A549 (cell line): ENCODE data around the gene ARHGAP22. TPM values are rescaled to one million over a fixed set of nuclear protein-coding genes. Genes with fewer than 3 reads are reported as not detected.

Experiments used
- ATAC-seq, 2 experiments: fragments of 200-7000 bp in 1 of 2; fragments of >200 bp in 1 of 2; cut with Nextera tagmentation in 1 of 2; cut with Tn5 transposase in 1 of 2; 3 replicates each; pipeline versions ENCODE4 v1.8.0 to v1.9.1; 2018 to 2020; ENCODE audit warnings: mild to moderate bottlenecking in 1 of 2, moderate library complexity in 1 of 2
- CTCF ChIA-PET: fragments of 300-600 bp; sonication (Branson Sonifier 250); formaldehyde crosslinking; extraction: SDS; loops from one replicate; lab custom pipeline; 2021; ENCODE audit warnings: antibody characterized with exemption, inconsistent platforms; lab: Yijun Ruan, JAX
- POLR2A ChIA-PET: fragments of 350-600 bp; formaldehyde crosslinking; extraction: SDS; loops from one replicate; lab custom pipeline; 2021; ENCODE audit warnings: antibody characterized with exemption, inconsistent platforms; lab: Yijun Ruan, JAX
- DNase-seq, 2 experiments: peaks; one replicate each; pipeline versions ENCODE4 v3.0.0 to v3.0.0-alpha.2; 2011 to 2016; ENCODE audit warnings: low read depth in 1 of 2, low spot score in 1 of 2
- FAIRE-seq: peaks from 2 replicates; lab custom pipeline; 2011; peaks lifted over from hg19 to GRCh38; lab: Jason Lieb, UNC
- H3K27ac ChIP-seq, 2 experiments: fragments of >200 bp; sonication (Bioruptor Twin); formaldehyde crosslinking; 3 replicates each; pipeline ENCODE4 v1.5.1; 2016 to 2017
- H3K4me1 ChIP-seq: fragments of >200 bp; sonication (Bioruptor Twin); formaldehyde crosslinking; 3 replicates; pipeline ENCODE4 v1.6.1; 2016
- H3K4me2 ChIP-seq: fragments of >200 bp; sonication (Bioruptor Twin); formaldehyde crosslinking; 3 replicates; pipeline ENCODE4 v1.6.1; 2016
- H3K4me3 ChIP-seq: fragments of >200 bp; sonication (Bioruptor Twin); formaldehyde crosslinking; 3 replicates; pipeline ENCODE4 v1.5.1; 2016
- H3K9me3 ChIP-seq: fragments of >200 bp; sonication (Bioruptor Twin); formaldehyde crosslinking; 3 replicates; pipeline ENCODE4 v1.6.1; 2016
- CBX8 ChIP-seq: fragments of 200-600 bp; sonication (generic); IDR thresholded peaks from 2 replicates; pipeline ENCODE4 v1.6.1; 2016
- EHF ChIP-seq: fragments of 250-450 bp; sonication (Bioruptor Pico); IDR thresholded peaks from 2 replicates; pipeline ENCODE4 v1.5.0; 2020; ENCODE audit warnings: mild to moderate bottlenecking
- EP300 ChIP-seq, 2 experiments: fragments of >200 bp; sonication (Bioruptor Twin); formaldehyde crosslinking; IDR thresholded peaks; 2 replicates in 1 of 2; 3 replicates in 1 of 2; pipeline ENCODE4 v1.6.1; 2016 to 2017
- FOSL2 ChIP-seq, 2 experiments: fragments of 450-650 bp in 1 of 2; fragments of >200 bp in 1 of 2; sonication (Bioruptor Twin) in 1 of 2; formaldehyde crosslinking; IDR thresholded peaks; 2 replicates each; pipeline versions ENCODE4 v1.5.0 to v1.6.1; 2016 to 2020; ENCODE audit warnings: mild to moderate bottlenecking in 1 of 2, moderate library complexity in 1 of 2
- FOXS1 ChIP-seq: fragments of 250-450 bp; sonication (Bioruptor Pico); IDR thresholded peaks from 2 replicates; pipeline ENCODE4 v1.5.0; 2020; ENCODE audit warnings: mild to moderate bottlenecking, moderate library complexity
- HDAC2 ChIP-seq: fragments of 200-600 bp; sonication (generic); IDR thresholded peaks from 2 replicates; pipeline ENCODE4 v1.6.1; 2016
- NFE2L2 ChIP-seq: fragments of 150-350 bp; conservative IDR thresholded peaks from 2 replicates; pipeline ENCODE4 v1.6.1; 2014; ENCODE audit warnings: low read length
- POLR2AphosphoS2 ChIP-seq: conservative IDR thresholded peaks from 2 replicates; pipeline ENCODE4 v1.6.1; 2012; ENCODE audit warnings: low read length, improper control_type of control experiment, inconsistent platforms
- SMC3 ChIP-seq: fragments of >200 bp; sonication (Bioruptor Twin); formaldehyde crosslinking; IDR thresholded peaks from 3 replicates; pipeline ENCODE4 v1.6.1; 2018; ENCODE audit warnings: inconsistent platforms
- TFCP2L1 ChIP-seq: fragments of 250-450 bp; sonication (Bioruptor Pico); IDR thresholded peaks from 2 replicates; pipeline ENCODE4 v1.5.0; 2021; ENCODE audit warnings: mild to moderate bottlenecking
- ZNF302 ChIP-seq: fragments of 250-450 bp; sonication (Bioruptor Pico); IDR thresholded peaks from 2 replicates; pipeline ENCODE4 v1.9.0; 2021; ENCODE audit warnings: inconsistent platforms, mild to moderate bottlenecking, moderate library complexity
- ZSCAN20 ChIP-seq: fragments of 250-450 bp; sonication (Bioruptor Pico); IDR thresholded peaks from 2 replicates; pipeline ENCODE4 v1.8.0; 2022; ENCODE audit warnings: mild to moderate bottlenecking, moderate library complexity
- WGBS: methylation state at CpG from one replicate; pipeline ENCODE4 v1.1.6; 2017; ENCODE audit errors: missing lambda C conversion rate; 5-methylcytosine and 5-hydroxymethylcytosine counted together
- polyA plus RNA-seq, 4 experiments: library from polyadenylated mRNA; depleted of rRNA in 3 of 4; stranded (reverse); fragments of >200 nt; fragmentation: RNase III in 1 of 4; extraction: RNeasy Plus Mini Kit Qiagen cat#74134 plus additional on column Dnase treatment in 1 of 4; gene quantifications; 2 replicates in 3 of 4; 3 replicates in 1 of 4; pipeline ENCODE4 v1.2.3, GENCODE V29; 2011 to 2017
- TF ChIP-seq, protein P1 (sequence below): fragments of 250-450 bp; sonication (Bioruptor Pico); IDR thresholded peaks from 2 replicates; pipeline ENCODE4 v1.5.0; 2021; ENCODE audit warnings: mild to moderate bottlenecking, moderate library complexity, borderline replicate concordance
- TF ChIP-seq, protein P2 (sequence below): IDR thresholded peaks from 2 replicates; pipeline ENCODE4 v1.6.1; 2012; ENCODE audit warnings: low read depth, borderline replicate concordance
- TF ChIP-seq, protein P3 (sequence below): fragments of 200-600 bp; sonication (generic); IDR thresholded peaks from 2 replicates; pipeline ENCODE4 v1.6.1; 2016; ENCODE audit warnings: antibody characterized with exemption, mild to moderate bottlenecking, moderate library complexity

ARHGAP22 gene
- polyA plus RNA-seq, 2 of the 4 experiments (the other 2 are of a cell fraction), result 1.9 to 3.2 TPM

DNA sequence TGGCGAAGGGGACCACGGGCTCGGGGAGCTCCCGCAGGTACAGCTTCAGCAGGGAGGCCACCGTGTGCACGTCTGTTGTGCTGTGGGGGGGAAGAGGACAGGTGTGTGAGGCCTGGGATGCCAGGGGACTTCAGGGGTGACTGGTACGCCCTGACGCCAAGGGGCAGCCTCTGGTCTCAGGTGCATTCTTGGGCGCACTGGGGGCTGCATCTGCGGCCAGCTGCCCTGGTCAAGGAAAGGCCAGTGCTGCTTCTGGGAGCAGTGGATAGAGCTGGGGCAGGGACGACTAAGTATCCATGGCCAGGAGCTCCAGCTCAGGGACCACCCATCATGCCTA, 149.8 kb downstream of the ARHGAP22 start:
- no peak overlapping the region for H3K4me2 ChIP-seq
- H3K27ac ChIP-seq, result no peak overlapping the region
- no peak overlapping the region for H3K4me3 ChIP-seq
- no peak for DNase-seq
- POLR2A ChIA-PET, result no interaction called here
- TF ChIP-seq FOSL2 (IDR thresholded peaks at IDR 0.05), result no peak
- no peak for TF ChIP-seq FOSL2 (CRISPR knock-in tag; IDR thresholded peaks at IDR 0.05)
- TF ChIP-seq ZNF302 (CRISPR knock-in tag), result no peak
- no peak for TF ChIP-seq EP300 (IDR thresholded peaks at IDR 0.05)
- no peak for TF ChIP-seq FOXS1 (CRISPR knock-in tag)
- no peak for TF ChIP-seq HDAC2
- TF ChIP-seq, protein P1, sequence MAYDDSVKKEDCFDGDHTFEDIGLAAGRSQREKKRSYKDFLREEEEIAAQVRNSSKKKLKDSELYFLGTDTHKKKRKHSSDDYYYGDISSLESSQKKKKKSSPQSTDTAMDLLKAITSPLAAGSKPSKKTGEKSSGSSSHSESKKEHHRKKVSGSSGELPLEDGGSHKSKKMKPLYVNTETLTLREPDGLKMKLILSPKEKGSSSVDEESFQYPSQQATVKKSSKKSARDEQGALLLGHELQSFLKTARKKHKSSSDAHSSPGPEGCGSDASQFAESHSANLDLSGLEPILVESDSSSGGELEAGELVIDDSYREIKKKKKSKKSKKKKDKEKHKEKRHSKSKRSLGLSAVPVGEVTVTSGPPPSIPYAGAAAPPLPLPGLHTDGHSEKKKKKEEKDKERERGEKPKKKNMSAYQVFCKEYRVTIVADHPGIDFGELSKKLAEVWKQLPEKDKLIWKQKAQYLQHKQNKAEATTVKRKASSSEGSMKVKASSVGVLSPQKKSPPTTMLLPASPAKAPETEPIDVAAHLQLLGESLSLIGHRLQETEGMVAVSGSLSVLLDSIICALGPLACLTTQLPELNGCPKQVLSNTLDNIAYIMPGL, result no peak
- TF ChIP-seq EHF (CRISPR knock-in tag), result no peak
- TF ChIP-seq, all 56 proteins: peak for 0
- CTCF ChIA-PET, result interaction anchor here (0.9 to 1.8 kb wide), 4 partner anchors 10 to 202 kb away, joined by 3 to 4 read pairs (median 4); no protein-coding TSS in a partner anchor
- Histone ChIP-seq H3K9me3 (no peaks in the 10 kb centered on the region), H3K4me1 (no peaks in the 10 kb centered on the region)
- FAIRE-seq, result no peak
- WGBS, result 89% methylated on average over 9 of the region's 11 CpGs
- ATAC-seq, result no peak

DNA sequence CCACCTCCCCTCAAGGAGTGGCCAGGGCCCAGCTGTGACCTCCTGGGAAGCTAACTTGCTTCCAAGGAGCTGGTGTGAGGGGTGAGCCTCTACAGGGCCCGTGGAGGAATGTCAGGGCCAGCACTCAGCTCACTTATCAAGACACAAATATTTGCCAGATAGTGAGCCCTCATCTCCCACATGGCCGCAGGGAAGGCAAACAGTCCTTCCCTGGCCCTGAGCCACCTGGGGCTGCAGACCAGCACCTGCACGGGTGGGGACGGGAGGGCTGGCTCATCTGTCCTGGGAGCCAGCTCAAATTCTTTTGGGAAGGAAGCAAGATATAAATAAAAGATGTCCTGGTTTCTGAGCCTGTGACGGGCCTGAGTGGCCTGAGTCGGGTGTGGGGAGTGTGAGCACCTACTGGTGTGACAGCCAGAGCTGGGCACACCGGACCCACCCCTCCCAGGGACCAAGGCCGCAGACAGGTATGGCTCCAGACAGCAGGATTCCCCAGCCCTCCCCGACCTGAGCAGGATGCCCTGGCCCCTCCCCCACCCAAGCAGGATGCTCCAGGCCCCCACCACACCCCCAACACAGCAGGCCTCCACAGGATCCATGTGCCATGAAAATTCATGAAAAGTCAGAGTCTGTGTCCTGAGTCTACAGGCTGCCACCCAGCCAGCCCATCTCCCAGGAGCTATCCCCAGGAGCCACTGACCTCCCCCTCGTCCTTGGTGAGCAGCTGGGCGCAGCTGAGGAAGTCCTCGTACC, 150.4 kb downstream of the ARHGAP22 start:
- no peak; a peak in 1 of 6 replicates for ATAC-seq
- FAIRE-seq, result no peak
- Histone ChIP-seq H3K4me3 (no peak overlapping the region), H3K9me3 (no peaks in the 10 kb centered on the region), H3K4me2 (no peak overlapping the region), H3K27ac (no peak overlapping the region), H3K4me1 (no peaks in the 10 kb centered on the region)
- DNase-seq, result no peak
- ChIA-PET POLR2A (no interaction called here), CTCF (interaction anchor here (0.9 to 1.8 kb wide), 4 partner anchors 9 to 202 kb away, joined by 3 to 4 read pairs (median 4); no protein-coding TSS in a partner anchor)
- TF ChIP-seq, protein P2, sequence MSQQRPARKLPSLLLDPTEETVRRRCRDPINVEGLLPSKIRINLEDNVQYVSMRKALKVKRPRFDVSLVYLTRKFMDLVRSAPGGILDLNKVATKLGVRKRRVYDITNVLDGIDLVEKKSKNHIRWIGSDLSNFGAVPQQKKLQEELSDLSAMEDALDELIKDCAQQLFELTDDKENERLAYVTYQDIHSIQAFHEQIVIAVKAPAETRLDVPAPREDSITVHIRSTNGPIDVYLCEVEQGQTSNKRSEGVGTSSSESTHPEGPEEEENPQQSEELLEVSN, result no peak
- TF ChIP-seq ZSCAN20 (CRISPR knock-in tag), result no peak
- no peak for TF ChIP-seq POLR2AphosphoS2
- 78% methylated on average over 7 of the region's 12 CpGs for WGBS

DNA sequence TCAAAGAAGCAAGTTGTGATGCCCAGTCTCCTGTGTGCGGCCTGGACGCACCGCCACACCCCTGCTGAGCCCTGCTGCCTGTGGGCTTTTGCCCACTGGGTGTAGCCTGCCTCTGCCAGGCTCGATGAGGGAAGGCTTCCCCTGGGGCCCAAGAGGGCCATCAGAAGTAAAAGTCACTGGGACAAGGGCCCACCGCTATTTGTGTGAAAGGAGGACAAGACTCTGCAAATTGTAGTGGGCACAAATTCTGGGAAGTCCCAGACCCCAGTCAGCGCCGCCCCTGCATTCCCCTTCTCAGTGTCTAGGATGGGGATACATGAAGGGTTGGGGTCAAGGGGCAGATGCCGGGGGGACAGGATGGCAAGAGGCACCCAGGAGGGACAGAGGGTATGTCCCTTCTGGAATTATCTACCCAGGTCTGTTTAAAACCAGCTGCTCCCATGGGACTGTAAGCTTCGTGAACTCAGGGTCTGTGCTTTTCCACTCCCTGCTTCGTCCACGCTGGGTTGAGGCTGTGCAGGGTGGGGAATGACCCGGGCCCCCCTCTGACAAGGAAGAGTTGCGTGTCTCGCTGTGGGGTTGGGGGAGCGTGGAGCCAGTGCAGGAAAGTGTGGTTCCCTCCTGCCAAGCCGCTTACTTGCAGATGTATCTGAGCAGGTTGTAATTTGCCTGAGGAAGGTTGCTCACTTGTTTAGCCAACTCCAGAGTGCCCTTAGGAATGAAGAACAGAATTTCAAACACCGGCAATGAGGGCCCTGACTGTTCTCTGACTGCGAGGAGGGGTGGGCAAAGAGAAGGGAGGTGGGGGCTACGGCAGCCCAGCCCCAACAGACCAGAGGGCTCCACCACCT, 151.2 kb downstream of the ARHGAP22 start:
- no peak overlapping the region for H3K27ac ChIP-seq
- no peak for FAIRE-seq
- no peak for DNase-seq
- ChIA-PET POLR2A (no interaction called here), CTCF (interaction anchor here (1.8 kb wide), 1 partner anchor 203 kb away, joined by 4 read pairs; no protein-coding TSS in a partner anchor)
- no peak for ATAC-seq
- TF ChIP-seq EP300 (IDR thresholded peaks at IDR 0.05) (no peak), TFCP2L1 (CRISPR knock-in tag) (no peak), SMC3 (no peak), NFE2L2 (no peak), CBX8 (no peak)
- TF ChIP-seq, protein P3, sequence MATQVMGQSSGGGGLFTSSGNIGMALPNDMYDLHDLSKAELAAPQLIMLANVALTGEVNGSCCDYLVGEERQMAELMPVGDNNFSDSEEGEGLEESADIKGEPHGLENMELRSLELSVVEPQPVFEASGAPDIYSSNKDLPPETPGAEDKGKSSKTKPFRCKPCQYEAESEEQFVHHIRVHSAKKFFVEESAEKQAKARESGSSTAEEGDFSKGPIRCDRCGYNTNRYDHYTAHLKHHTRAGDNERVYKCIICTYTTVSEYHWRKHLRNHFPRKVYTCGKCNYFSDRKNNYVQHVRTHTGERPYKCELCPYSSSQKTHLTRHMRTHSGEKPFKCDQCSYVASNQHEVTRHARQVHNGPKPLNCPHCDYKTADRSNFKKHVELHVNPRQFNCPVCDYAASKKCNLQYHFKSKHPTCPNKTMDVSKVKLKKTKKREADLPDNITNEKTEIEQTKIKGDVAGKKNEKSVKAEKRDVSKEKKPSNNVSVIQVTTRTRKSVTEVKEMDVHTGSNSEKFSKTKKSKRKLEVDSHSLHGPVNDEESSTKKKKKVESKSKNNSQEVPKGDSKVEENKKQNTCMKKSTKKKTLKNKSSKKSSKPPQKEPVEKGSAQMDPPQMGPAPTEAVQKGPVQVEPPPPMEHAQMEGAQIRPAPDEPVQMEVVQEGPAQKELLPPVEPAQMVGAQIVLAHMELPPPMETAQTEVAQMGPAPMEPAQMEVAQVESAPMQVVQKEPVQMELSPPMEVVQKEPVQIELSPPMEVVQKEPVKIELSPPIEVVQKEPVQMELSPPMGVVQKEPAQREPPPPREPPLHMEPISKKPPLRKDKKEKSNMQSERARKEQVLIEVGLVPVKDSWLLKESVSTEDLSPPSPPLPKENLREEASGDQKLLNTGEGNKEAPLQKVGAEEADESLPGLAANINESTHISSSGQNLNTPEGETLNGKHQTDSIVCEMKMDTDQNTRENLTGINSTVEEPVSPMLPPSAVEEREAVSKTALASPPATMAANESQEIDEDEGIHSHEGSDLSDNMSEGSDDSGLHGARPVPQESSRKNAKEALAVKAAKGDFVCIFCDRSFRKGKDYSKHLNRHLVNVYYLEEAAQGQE, result no peak
- 80% methylated on average over 19 of the region's 19 CpGs for WGBS
- H3K4me2 ChIP-seq, result no peak overlapping the region
- H3K4me1 ChIP-seq, result no peaks in the 10 kb centered on the region
- H3K9me3 ChIP-seq, result no peaks in the 10 kb centered on the region
- no peak overlapping the region for H3K4me3 ChIP-seq
